Stimulated activated CD4-positive, alpha-beta T cell treated with anti-CD3 and anti-CD28 coated beads, Interleukin-15, amount 100 ng/mL, for 24 hours (primary cell): ENCODE data around the gene ZNF335.

Experiments
- DNase-seq: peaks from one replicate; pipeline ENCODE4 v3.0.0-alpha.2; 2020

The ZNF335 gene

GRCh38 chr20:45951925-45952834 lies 19.8 kb downstream of the ZNF335 start:
- no peak for DNase-seq

GRCh38 chr20:45950330-45950646 lies 21.7 kb downstream of the ZNF335 start:
- DNase-seq: no peak

- no peak for DNase-seq
Observed at GRCh38 chr20:45949542-45950329, 22.3 kb downstream of the ZNF335 start.

- DNase-seq: no peak
Observed at GRCh38 chr20:45948742-45949541, 23.1 kb downstream of the ZNF335 start.

- no peak for DNase-seq
Observed at GRCh38 chr20:45948261-45948733, 23.7 kb downstream of the ZNF335 start.

- DNase-seq: no peak
Observed at GRCh38 chr20:45947110-45947866, 24.7 kb downstream of the ZNF335 start.

- DNase-seq: peak; percentile 36
Observed at GRCh38 chr20:45946149-45946970, 25.6 kb downstream of the ZNF335 start.

GRCh38 chr20:45945678-45946148 lies 26.3 kb downstream of the ZNF335 start:
- no peak for DNase-seq

GRCh38 chr20:45944965-45945677 lies 26.9 kb downstream of the ZNF335 start:
- no peak for DNase-seq

- no peak for DNase-seq
Observed at GRCh38 chr20:45944151-45944964, 27.6 kb downstream of the ZNF335 start.

GRCh38 chr20:45943613-45944012 lies 28.4 kb downstream of the ZNF335 start:
- DNase-seq: no peak

- no peak for DNase-seq
Observed at GRCh38 chr20:45940469-45940868, 31.5 kb downstream of the ZNF335 start.

- DNase-seq: no peak
Observed at GRCh38 chr20:45940053-45940452, 31.9 kb downstream of the ZNF335 start.

- no peak for DNase-seq
Observed at GRCh38 chr20:45938727-45939438, 33.1 kb downstream of the ZNF335 start.

GRCh38 chr20:45937765-45938164 lies 34.2 kb downstream of the ZNF335 start:
- no peak for DNase-seq

- no peak for DNase-seq
Observed at GRCh38 chr20:45935416-45936046, 36.5 kb downstream of the ZNF335 start.

GRCh38 chr20:45934586-45935415 lies 37.2 kb downstream of the ZNF335 start, which contains the start of gene PCIF1:
Gene PCIF1 (plus strand): TSS chr20:45934683. CDS start chr20:45939000, 4,317 bp downstream.
- peak; percentile 98 for DNase-seq
